HG03064 (cell line): ENCODE data around the gene HERC5.
"Not testable (repeated sequence)": the region's sequence is repeated elsewhere in the genome, so short reads cannot be mapped to it uniquely, and the experiment has no call there.

Source experiments
- ATAC-seq: cut with Tn5 transposase; IDR thresholded peaks from one replicate; pipeline ENCODE4 v1.9.1; 2021; ENCODE audit warnings: low read depth; ENCODE audit not compliant: unreplicated experiment

HERC5 gene

GRCh38 chr4:88517825-88518224, 60.9 kb downstream of the HERC5 start:
- ATAC-seq = no peak

- ATAC-seq = no peak
Observed at GRCh38 chr4:88518911-88519310, 62.0 kb downstream of the HERC5 start.

GRCh38 chr4:88522702-88523324, 65.9 kb downstream of the HERC5 start:
- ATAC-seq = no peak

GRCh38 chr4:88523325-88524129, 66.6 kb downstream of the HERC5 start, which contains the start of gene PYURF:
TSS of gene PYURF (minus strand) at chr4:88523776. CDS start at chr4:88523700, 76 bp downstream.
- peak; percentile 76 for ATAC-seq

GRCh38 chr4:88524171-88524570, 67.3 kb downstream of the HERC5 start:
- ATAC-seq = no peak

GRCh38 chr4:88526221-88526815, 69.4 kb downstream of the HERC5 start:
- no peak for ATAC-seq

- peak; percentile 40 for ATAC-seq
Observed at GRCh38 chr4:88527787-88528186, 70.9 kb downstream of the HERC5 start.

GRCh38 chr4:88528861-88529260, 71.9 kb downstream of the HERC5 start:
- ATAC-seq = no peak

GRCh38 chr4:88531549-88531948, 74.6 kb downstream of the HERC5 start:
- ATAC-seq = no peak

- no peak for ATAC-seq
Observed at GRCh38 chr4:88533088-88533790, 76.3 kb downstream of the HERC5 start.

GRCh38 chr4:88533937-88534750, 77.2 kb downstream of the HERC5 start:
- no peak for ATAC-seq

- ATAC-seq = no peak
Observed at GRCh38 chr4:88535090-88535755, 78.3 kb downstream of the HERC5 start.

- no peak for ATAC-seq
Observed at GRCh38 chr4:88537709-88538108, 80.8 kb downstream of the HERC5 start.

GRCh38 chr4:88539322-88540068, 82.6 kb downstream of the HERC5 start:
- ATAC-seq = not testable (repeated sequence)

- ATAC-seq = no peak
Observed at GRCh38 chr4:88549815-88550214, 92.9 kb downstream of the HERC5 start.
